HepG2 (cell line): ENCODE measurements around the gene ZMYND8. TPM values are rescaled to one million over a fixed set of nuclear protein-coding genes. Genes with fewer than 3 reads are reported as not detected.

Experiments
- CHD2 ChIP-seq: IDR thresholded peaks from 2 replicates; pipeline ENCODE4 v1.6.1; 2011; ENCODE audit warnings: low read depth, low read length, improper control_type of control experiment
- ERF ChIP-seq: IDR thresholded peaks from 2 replicates; pipeline ENCODE4 v1.6.1; 2018; ENCODE audit warnings: missing biosample characterization, missing genetic modification reagents
- ESRRA ChIP-seq: sonication (generic); formaldehyde crosslinking; IDR thresholded peaks from 2 replicates; pipeline ENCODE4 v1.5.1; 2020; ENCODE audit warnings: mild to moderate bottlenecking, low read depth, missing genetic modification reagents
- FOXK1 ChIP-seq: sonication (generic); formaldehyde crosslinking; IDR thresholded peaks from 2 replicates; pipeline ENCODE4 v1.4.0; 2020; ENCODE audit warnings: low read depth, missing genetic modification reagents, borderline replicate concordance
- GABPA ChIP-seq, 2 experiments: IDR thresholded peaks; 2 replicates each; pipeline ENCODE4 v1.6.1; 2011 to 2016; ENCODE audit warnings: low read depth in 2 of 2, low read length in 1 of 2, missing biosample characterization in 1 of 2, missing genetic modification characterization in 1 of 2
- IRX3 ChIP-seq: sonication (generic); formaldehyde crosslinking; IDR thresholded peaks from 2 replicates; pipeline ENCODE4 v1.8.1; 2023; ENCODE audit warnings: mild to moderate bottlenecking, low read depth, missing genetic modification reagents, borderline replicate concordance
- SCMH1 ChIP-seq: sonication (generic); formaldehyde crosslinking; IDR thresholded peaks from 2 replicates; pipeline ENCODE4 v1.9.0; 2021; ENCODE audit warnings: missing genetic modification reagents, mild to moderate bottlenecking, borderline replicate concordance
- TEAD3 ChIP-seq: optimal IDR thresholded peaks from 2 replicates; pipeline ENCODE3; 2016; ENCODE audit warnings: borderline replicate concordance
- TRIM24 ChIP-seq: sonication (generic); formaldehyde crosslinking; IDR thresholded peaks from 2 replicates; pipeline ENCODE4 v1.8.0; 2022; ENCODE audit warnings: mild to moderate bottlenecking, missing genetic modification reagents
- ZBTB3 ChIP-seq: sonication (generic); formaldehyde crosslinking; IDR thresholded peaks from 2 replicates; pipeline ENCODE4 v1.4.0; 2020; ENCODE audit warnings: low read depth, mild to moderate bottlenecking, moderate library complexity, missing genetic modification reagents, borderline replicate concordance
- ZFP1 ChIP-seq: IDR thresholded peaks from 2 replicates; pipeline ENCODE4 v1.6.1; 2016
- ZNF121 ChIP-seq: sonication (generic); formaldehyde crosslinking; IDR thresholded peaks from 2 replicates; pipeline ENCODE4 v1.5.0; 2020; ENCODE audit warnings: mild to moderate bottlenecking, missing genetic modification reagents
- ZNF326 ChIP-seq: sonication (generic); formaldehyde crosslinking; IDR thresholded peaks from 2 replicates; pipeline ENCODE4 v1.4.0; 2020; ENCODE audit warnings: missing genetic modification reagents, borderline replicate concordance
- ZNF33B ChIP-seq: sonication (generic); formaldehyde crosslinking; IDR thresholded peaks from 2 replicates; pipeline ENCODE4 v1.5.1; 2020; ENCODE audit warnings: mild to moderate bottlenecking, missing genetic modification reagents
- ZZZ3 ChIP-seq: sonication (generic); formaldehyde crosslinking; IDR thresholded peaks from 2 replicates; pipeline ENCODE4 v1.4.0; 2020; ENCODE audit warnings: missing genetic modification reagents, mild to moderate bottlenecking, borderline replicate concordance
- polyA plus RNA-seq, 8 experiments: library from polyadenylated mRNA; depleted of rRNA in 3 of 8; stranded (reverse) in 7 of 8; unstranded in 1 of 8; fragments of >200 nt; fragmentation: Illumina TruSeq in 4 of 8; extraction: Trizol in 4 of 8; gene quantifications; 2 replicates each; pipeline versions ENCODE4 v1.2.1 to v1.2.3, GENCODE V29; 2011 to 2016; ENCODE audit warnings: low read depth in 4 of 8, missing spikeins in 1 of 8, mixed read lengths in 1 of 8; ENCODE audit not compliant: insufficient read depth in 1 of 8
- total RNA-seq, 5 experiments: library from RNA; depleted of rRNA; stranded (reverse); fragments of >200 nt; fragmentation: Illumina TruSeq; extraction: Trizol; gene quantifications; 2 replicates each; pipeline ENCODE4 v1.2.3, GENCODE V29; 2016; ENCODE audit warnings: low read depth in 1 of 5
- TF ChIP-seq, protein P1 (sequence below): IDR thresholded peaks from 2 replicates; pipeline ENCODE4 v1.6.1; 2016; ENCODE audit warnings: low read depth, control low read depth
- TF ChIP-seq, protein P2 (sequence below): conservative IDR thresholded peaks from 2 replicates; pipeline ENCODE4 v1.6.1; 2018; ENCODE audit warnings: missing genetic modification reagents
- TF ChIP-seq, protein P3 (sequence below): sonication (generic); formaldehyde crosslinking; IDR thresholded peaks from 2 replicates; pipeline ENCODE4 v1.8.0; 2022; ENCODE audit warnings: mild to moderate bottlenecking, missing genetic modification reagents; ENCODE audit not compliant: insufficient replicate concordance
- TF ChIP-seq, protein P4 (sequence below): IDR thresholded peaks from 2 replicates; pipeline ENCODE4 v1.6.1; 2018; ENCODE audit warnings: missing genetic modification reagents
- TF ChIP-seq, protein P5 (sequence below): sonication (generic); formaldehyde crosslinking; IDR thresholded peaks from 2 replicates; pipeline ENCODE4 v1.8.1; 2023; ENCODE audit warnings: mild to moderate bottlenecking, missing genetic modification reagents
- TF ChIP-seq, protein P6 (sequence below): sonication (generic); formaldehyde crosslinking; IDR thresholded peaks from 2 replicates; pipeline ENCODE4 v1.5.1; 2020; ENCODE audit warnings: missing genetic modification reagents, mild to moderate bottlenecking, borderline replicate concordance

ZMYND8 gene
- total and polyA plus RNA-seq, 2 of the 13 experiments (the other 11 are each of a cell fraction or from before 2014, with no cell fraction given), result 53.9 to 84.7 TPM

DNA sequence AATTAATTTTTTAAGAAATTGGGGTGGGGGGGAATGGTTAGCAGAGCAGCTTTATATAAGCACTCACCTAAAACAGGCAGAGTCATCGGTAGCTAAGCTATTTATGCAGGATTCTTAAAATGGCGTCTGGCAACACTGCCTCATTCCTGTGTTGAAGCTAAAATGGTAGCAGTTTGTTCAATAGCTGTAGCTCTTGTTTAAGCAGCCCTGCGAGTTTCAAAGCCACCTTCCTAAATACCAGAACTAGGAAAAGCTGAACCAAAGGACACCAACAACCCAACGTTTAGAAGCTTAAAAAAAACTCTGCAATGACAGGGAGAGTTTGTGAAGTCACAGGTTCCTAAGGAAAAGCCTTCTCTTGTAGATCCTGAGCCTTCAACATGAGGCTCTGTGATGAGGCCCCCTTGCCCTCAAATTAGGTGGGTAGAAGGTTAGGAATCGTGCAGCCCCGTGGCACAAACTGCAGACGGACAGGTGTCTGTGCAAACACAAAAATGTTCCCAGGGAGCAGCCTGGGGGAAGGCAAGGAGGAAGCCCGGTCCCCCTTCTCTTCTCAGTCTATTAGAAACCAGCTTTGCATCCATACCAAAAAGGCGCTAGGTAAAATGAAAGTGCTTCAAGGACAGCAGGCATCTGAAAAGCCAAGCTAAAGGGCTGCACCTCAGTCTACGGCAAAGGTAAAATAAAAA lies 4.7 kb downstream of the ZMYND8 start (continued):
- TF ChIP-seq, protein P1, sequence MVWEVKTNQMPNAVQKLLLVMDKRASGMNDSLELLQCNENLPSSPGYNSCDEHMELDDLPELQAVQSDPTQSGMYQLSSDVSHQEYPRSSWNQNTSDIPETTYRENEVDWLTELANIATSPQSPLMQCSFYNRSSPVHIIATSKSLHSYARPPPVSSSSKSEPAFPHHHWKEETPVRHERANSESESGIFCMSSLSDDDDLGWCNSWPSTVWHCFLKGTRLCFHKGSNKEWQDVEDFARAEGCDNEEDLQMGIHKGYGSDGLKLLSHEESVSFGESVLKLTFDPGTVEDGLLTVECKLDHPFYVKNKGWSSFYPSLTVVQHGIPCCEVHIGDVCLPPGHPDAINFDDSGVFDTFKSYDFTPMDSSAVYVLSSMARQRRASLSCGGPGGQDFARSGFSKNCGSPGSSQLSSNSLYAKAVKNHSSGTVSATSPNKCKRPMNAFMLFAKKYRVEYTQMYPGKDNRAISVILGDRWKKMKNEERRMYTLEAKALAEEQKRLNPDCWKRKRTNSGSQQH (CRISPR knock-in tag), result no peak
- TF ChIP-seq FOXK1 (CRISPR knock-in tag) (no peak), IRX3 (CRISPR knock-in tag) (no peak), ZBTB3 (CRISPR knock-in tag) (0 out of 2 replicates have a peak, but pooled peaks have one; percentile 15), TRIM24 (no peak), GABPA (IDR thresholded peaks at IDR 0.05; ENCODE audit: low read depth, low read length) (no peak), GABPA (CRISPR knock-in tag; IDR thresholded peaks at IDR 0.05; ENCODE audit: low read depth) (no peak), ZNF33B (CRISPR knock-in tag) (0 out of 2 replicates have a peak, but pooled peaks have one; percentile 66), ZNF326 (CRISPR knock-in tag) (no peak), ESRRA (CRISPR knock-in tag) (no peak), ZFP1 (no peak), TEAD3 (CRISPR knock-in tag) (peak; percentile 57), SCMH1 (CRISPR knock-in tag) (no peak), ERF (CRISPR knock-in tag) (0 out of 2 replicates have a peak, but pooled peaks have one; percentile 10), CHD2 (no peak), ZNF121 (CRISPR knock-in tag) (no peak), ZZZ3 (no peak)
- TF ChIP-seq, protein P2, sequence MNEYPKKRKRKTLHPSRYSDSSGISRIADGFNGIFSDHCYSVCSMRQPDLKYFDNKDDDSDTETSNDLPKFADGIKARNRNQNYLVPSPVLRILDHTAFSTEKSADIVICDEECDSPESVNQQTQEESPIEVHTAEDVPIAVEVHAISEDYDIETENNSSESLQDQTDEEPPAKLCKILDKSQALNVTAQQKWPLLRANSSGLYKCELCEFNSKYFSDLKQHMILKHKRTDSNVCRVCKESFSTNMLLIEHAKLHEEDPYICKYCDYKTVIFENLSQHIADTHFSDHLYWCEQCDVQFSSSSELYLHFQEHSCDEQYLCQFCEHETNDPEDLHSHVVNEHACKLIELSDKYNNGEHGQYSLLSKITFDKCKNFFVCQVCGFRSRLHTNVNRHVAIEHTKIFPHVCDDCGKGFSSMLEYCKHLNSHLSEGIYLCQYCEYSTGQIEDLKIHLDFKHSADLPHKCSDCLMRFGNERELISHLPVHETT (CRISPR knock-in tag), result no peak
- TF ChIP-seq, protein P3, sequence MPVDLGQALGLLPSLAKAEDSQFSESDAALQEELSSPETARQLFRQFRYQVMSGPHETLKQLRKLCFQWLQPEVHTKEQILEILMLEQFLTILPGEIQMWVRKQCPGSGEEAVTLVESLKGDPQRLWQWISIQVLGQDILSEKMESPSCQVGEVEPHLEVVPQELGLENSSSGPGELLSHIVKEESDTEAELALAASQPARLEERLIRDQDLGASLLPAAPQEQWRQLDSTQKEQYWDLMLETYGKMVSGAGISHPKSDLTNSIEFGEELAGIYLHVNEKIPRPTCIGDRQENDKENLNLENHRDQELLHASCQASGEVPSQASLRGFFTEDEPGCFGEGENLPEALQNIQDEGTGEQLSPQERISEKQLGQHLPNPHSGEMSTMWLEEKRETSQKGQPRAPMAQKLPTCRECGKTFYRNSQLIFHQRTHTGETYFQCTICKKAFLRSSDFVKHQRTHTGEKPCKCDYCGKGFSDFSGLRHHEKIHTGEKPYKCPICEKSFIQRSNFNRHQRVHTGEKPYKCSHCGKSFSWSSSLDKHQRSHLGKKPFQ (CRISPR knock-in tag), result peak; percentile 46
- TF ChIP-seq, protein P4, sequence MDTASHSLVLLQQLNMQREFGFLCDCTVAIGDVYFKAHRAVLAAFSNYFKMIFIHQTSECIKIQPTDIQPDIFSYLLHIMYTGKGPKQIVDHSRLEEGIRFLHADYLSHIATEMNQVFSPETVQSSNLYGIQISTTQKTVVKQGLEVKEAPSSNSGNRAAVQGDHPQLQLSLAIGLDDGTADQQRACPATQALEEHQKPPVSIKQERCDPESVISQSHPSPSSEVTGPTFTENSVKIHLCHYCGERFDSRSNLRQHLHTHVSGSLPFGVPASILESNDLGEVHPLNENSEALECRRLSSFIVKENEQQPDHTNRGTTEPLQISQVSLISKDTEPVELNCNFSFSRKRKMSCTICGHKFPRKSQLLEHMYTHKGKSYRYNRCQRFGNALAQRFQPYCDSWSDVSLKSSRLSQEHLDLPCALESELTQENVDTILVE (CRISPR knock-in tag), result no peak
- TF ChIP-seq, protein P5, sequence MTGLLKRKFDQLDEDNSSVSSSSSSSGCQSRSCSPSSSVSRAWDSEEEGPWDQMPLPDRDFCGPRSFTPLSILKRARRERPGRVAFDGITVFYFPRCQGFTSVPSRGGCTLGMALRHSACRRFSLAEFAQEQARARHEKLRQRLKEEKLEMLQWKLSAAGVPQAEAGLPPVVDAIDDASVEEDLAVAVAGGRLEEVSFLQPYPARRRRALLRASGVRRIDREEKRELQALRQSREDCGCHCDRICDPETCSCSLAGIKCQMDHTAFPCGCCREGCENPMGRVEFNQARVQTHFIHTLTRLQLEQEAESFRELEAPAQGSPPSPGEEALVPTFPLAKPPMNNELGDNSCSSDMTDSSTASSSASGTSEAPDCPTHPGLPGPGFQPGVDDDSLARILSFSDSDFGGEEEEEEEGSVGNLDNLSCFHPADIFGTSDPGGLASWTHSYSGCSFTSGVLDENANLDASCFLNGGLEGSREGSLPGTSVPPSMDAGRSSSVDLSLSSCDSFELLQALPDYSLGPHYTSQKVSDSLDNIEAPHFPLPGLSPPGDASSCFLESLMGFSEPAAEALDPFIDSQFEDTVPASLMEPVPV (CRISPR knock-in tag), result no peak
- TF ChIP-seq, protein P6, sequence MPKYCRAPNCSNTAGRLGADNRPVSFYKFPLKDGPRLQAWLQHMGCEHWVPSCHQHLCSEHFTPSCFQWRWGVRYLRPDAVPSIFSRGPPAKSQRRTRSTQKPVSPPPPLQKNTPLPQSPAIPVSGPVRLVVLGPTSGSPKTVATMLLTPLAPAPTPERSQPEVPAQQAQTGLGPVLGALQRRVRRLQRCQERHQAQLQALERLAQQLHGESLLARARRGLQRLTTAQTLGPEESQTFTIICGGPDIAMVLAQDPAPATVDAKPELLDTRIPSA, result no peak
